Keratinocyte (primary cell): ENCODE data around the gene FMR1. TPM values are rescaled to one million over a fixed set of nuclear protein-coding genes. Genes with fewer than 3 reads are reported as not detected.

Experiments
- DNase-seq: peaks from one replicate; pipeline ENCODE4 v3.0.0-alpha.2; 2011; ENCODE audit warnings: low read depth, missing footprints, low spot score
- FAIRE-seq: peaks from 2 replicates; lab custom pipeline; 2011; peaks lifted over from hg19 to GRCh38; lab: Jason Lieb, UNC
- H2AFZ ChIP-seq: 2 replicates; pipeline ENCODE4 v1.6.0; 2012; ENCODE audit warnings: low read length, control low read depth, inconsistent platforms; ENCODE audit not compliant: control insufficient read depth
- H3K27ac ChIP-seq: 2 replicates; pipeline ENCODE4 v1.5.1; 2011; ENCODE audit warnings: low read length; ENCODE audit not compliant: control insufficient read depth, insufficient read depth
- H3K27me3 ChIP-seq: 3 replicates; pipeline ENCODE4 v1.6.0; 2011; ENCODE audit warnings: low read length; ENCODE audit not compliant: control insufficient read depth, insufficient read depth; ENCODE audit errors: extremely low read depth
- H3K36me3 ChIP-seq, 2 experiments: 2 replicates in 1 of 2; 3 replicates in 1 of 2; pipeline ENCODE4 v1.5.1; 2011; ENCODE audit warnings: low read length in 2 of 2, mild to moderate bottlenecking in 1 of 2; ENCODE audit not compliant: control insufficient read depth in 2 of 2, insufficient read depth in 2 of 2; ENCODE audit errors: extremely low read depth in 1 of 2
- H3K4me1 ChIP-seq: 3 replicates; pipeline ENCODE4 v1.5.1; 2011; ENCODE audit warnings: low read length; ENCODE audit not compliant: control insufficient read depth, insufficient read depth; ENCODE audit errors: extremely low read depth
- H3K4me2 ChIP-seq: 3 replicates; pipeline ENCODE4 v1.6.0; 2011; ENCODE audit warnings: low read depth, low read length; ENCODE audit not compliant: control insufficient read depth, insufficient read depth; ENCODE audit errors: extremely low read depth
- H3K4me3 ChIP-seq, 3 experiments: fragments of 200-600 bp in 1 of 3; sonication (generic) in 1 of 3; 2 replicates in 2 of 3; 3 replicates in 1 of 3; pipeline ENCODE4 v1.5.1; 2011 to 2016; ENCODE audit warnings: low read length in 3 of 3, mild to moderate bottlenecking in 3 of 3, control low read depth in 2 of 3, inconsistent platforms in 1 of 3, low read depth in 1 of 3, mixed read lengths in 1 of 3, mixed run types in 1 of 3, moderate library complexity in 1 of 3; ENCODE audit not compliant: control insufficient read depth in 2 of 3, insufficient read depth in 2 of 3; ENCODE audit errors: extremely low read depth in 1 of 3
- H3K79me2 ChIP-seq: 2 replicates; pipeline ENCODE4 v1.6.0; 2012; ENCODE audit warnings: low read length; ENCODE audit not compliant: control insufficient read depth, insufficient read depth
- H3K9ac ChIP-seq: 3 replicates; pipeline ENCODE4 v1.6.0; 2011; ENCODE audit warnings: low read length; ENCODE audit not compliant: control insufficient read depth, insufficient read depth; ENCODE audit errors: extremely low read depth
- H3K9me1 ChIP-seq: 3 replicates; pipeline ENCODE4 v1.6.0; 2011; ENCODE audit warnings: low read length; ENCODE audit not compliant: control insufficient read depth, insufficient read depth; ENCODE audit errors: extremely low read depth
- H3K9me3 ChIP-seq: 2 replicates; pipeline ENCODE4 v1.5.1; 2012; ENCODE audit warnings: low read depth, low read length; ENCODE audit not compliant: control insufficient read depth
- H4K20me1 ChIP-seq: 3 replicates; pipeline ENCODE4 v1.6.0; 2011; ENCODE audit warnings: low read length; ENCODE audit not compliant: control insufficient read depth, insufficient read depth; ENCODE audit errors: extremely low read depth
- CTCF ChIP-seq, 3 experiments: IDR thresholded peaks in 1 of 3; conservative IDR thresholded peaks in 1 of 3; optimal IDR thresholded peaks in 1 of 3; 2 replicates in 2 of 3; 3 replicates in 1 of 3; pipeline versions ENCODE3 to v1.5.1; 2011; ENCODE audit warnings: low read length in 3 of 3, mild to moderate bottlenecking in 3 of 3, moderate library complexity in 2 of 3, control low read depth in 1 of 3, inconsistent platforms in 1 of 3; ENCODE audit not compliant: insufficient read depth in 2 of 3; ENCODE audit errors: extremely low read depth in 1 of 3
- EZH2 ChIP-seq: IDR thresholded peaks from one replicate; pipeline ENCODE4 v1.6.1; 2012; ENCODE audit warnings: inconsistent platforms, mild to moderate bottlenecking, low read length, moderate library complexity
- dilution Hi-C: fragments of 300-500 bp; cut with MboI; formaldehyde crosslinking; loops from one replicate; pipeline ENCODE4 v1.7.0; 2020; ENCODE audit warnings: low sequenced_read_pairs; ENCODE audit not compliant: extremely low pct_ligation_motif_present
- polyA plus RNA-seq, 5 experiments: library from polyadenylated mRNA; depleted of rRNA in 3 of 5; stranded (reverse) in 3 of 5; stranded (forward) in 1 of 5; unstranded in 1 of 5; fragments of >200 nt; gene quantifications; 1 replicate in 1 of 5; 2 replicates in 3 of 5; 3 replicates in 1 of 5; pipeline versions ENCODE4 v1.2.1 to v1.2.3, GENCODE V29; 2011 to 2012; ENCODE audit warnings: missing spikeins in 2 of 5, low read depth in 1 of 5, low replicate concordance in 1 of 5

The FMR1 gene
- polyA plus RNA-seq, 1 donor (not counting 4 experiments of a cell fraction or from before 2014, with no cell fraction given) = 26.0 TPM

GRCh38 chrX:147948531-147948930 is 36.8 kb downstream of the FMR1 start:
- Histone ChIP-seq H3K36me3 (no peaks in the 10 kb centered on the region), H3K4me3 (no peak overlapping the region), H2AFZ (no peak overlapping the region), H3K9ac (no peak overlapping the region), H3K79me2 (no peaks in the 10 kb centered on the region), H3K4me1 (no peaks in the 10 kb centered on the region), H3K9me1 (no peaks in the 10 kb centered on the region), H3K27me3 (no peaks in the 10 kb centered on the region), H3K4me2 (no peak overlapping the region), H3K27ac (no peak overlapping the region), H4K20me1 (no peaks in the 10 kb centered on the region), H3K9me3 (no peaks in the 10 kb centered on the region)
- dilution Hi-C loops = no loop called here
- FAIRE-seq (no peak), DNase-seq (no peak)
- no peak for TF ChIP-seq EZH2
- TF ChIP-seq CTCF (optimal IDR thresholded peaks at IDR 0.05 in 1 of 3, IDR thresholded peaks at IDR 0.05 in 1 of 3, conservative IDR thresholded peaks at IDR 0.05 in 1 of 3; ENCODE audit: extremely low read depth in 1 of 3, insufficient read depth in 2 of 3, low read length in 3 of 3) = no peak

- H3K36me3 ChIP-seq = no peaks in the 10 kb centered on the region
- DNase-seq (no peak), FAIRE-seq (no peak)
- H3K9ac ChIP-seq = no peak overlapping the region
- H3K9me1 ChIP-seq = no peaks in the 10 kb centered on the region
- dilution Hi-C loops = no loop called here
- H3K79me2 ChIP-seq = no peaks in the 10 kb centered on the region
- H2AFZ ChIP-seq = no peak overlapping the region
- H3K27me3 ChIP-seq = no peaks in the 10 kb centered on the region
- no peak overlapping the region for H3K27ac ChIP-seq
- no peaks in the 10 kb centered on the region for H4K20me1 ChIP-seq
- no peak for TF ChIP-seq CTCF (optimal IDR thresholded peaks at IDR 0.05 in 1 of 3, IDR thresholded peaks at IDR 0.05 in 1 of 3, conservative IDR thresholded peaks at IDR 0.05 in 1 of 3; ENCODE audit: extremely low read depth in 1 of 3, insufficient read depth in 2 of 3, low read length in 3 of 3)
- no peak for TF ChIP-seq EZH2
- H3K4me2 ChIP-seq = no peak overlapping the region
- no peak overlapping the region for H3K4me3 ChIP-seq
- H3K9me3 ChIP-seq = no peaks in the 10 kb centered on the region
- no peaks in the 10 kb centered on the region for H3K4me1 ChIP-seq
These were observed 38.6 kb downstream of the FMR1 start for GRCh38 chrX:147950352-147950751.
